K562 (cell line): Measurements from ENCODE around the gene BBLN. TPM values are rescaled to one million over a fixed set of nuclear protein-coding genes. Genes with fewer than 3 reads are reported as not detected.

Experiments
- ARID3A ChIP-seq: IDR thresholded peaks from 2 replicates; pipeline ENCODE4 v1.6.1; 2012; ENCODE audit warnings: low read depth, low read length, improper control_type of control experiment, borderline replicate concordance
- FOXA1 ChIP-seq: fragments of 450-650 bp; IDR thresholded peaks from 2 replicates; pipeline ENCODE4 v1.6.1; 2016; ENCODE audit warnings: mild to moderate bottlenecking, borderline replicate concordance
- GTF2F1 ChIP-seq: IDR thresholded peaks from 2 replicates; pipeline ENCODE4 v1.6.1; 2011; ENCODE audit warnings: low read depth, low read length, improper control_type of control experiment
- MCM3 ChIP-seq: fragments of 450-650 bp; IDR thresholded peaks from 2 replicates; pipeline ENCODE4 v1.6.1; 2016
- MTA1 ChIP-seq: fragments of 450-650 bp; IDR thresholded peaks from 2 replicates; pipeline ENCODE4 v1.6.1; 2017; ENCODE audit warnings: borderline replicate concordance
- NFIC ChIP-seq: fragments of 450-650 bp; IDR thresholded peaks from 2 replicates; pipeline ENCODE4 v1.6.1; 2017; ENCODE audit warnings: mild to moderate bottlenecking, inconsistent platforms
- PCBP1 ChIP-seq: fragments of 200-400 bp; formaldehyde crosslinking; IDR thresholded peaks from 2 replicates; pipeline ENCODE4 v1.6.1; 2018; ENCODE audit warnings: mild to moderate bottlenecking, low read depth, low read length; ENCODE audit not compliant: poor library complexity, severe bottlenecking
- SAP30 ChIP-seq: fragments of 200-600 bp; sonication (generic); IDR thresholded peaks from 2 replicates; pipeline ENCODE4 v1.6.1; 2012; ENCODE audit warnings: borderline replicate concordance, low read depth, mild to moderate bottlenecking, moderate library complexity, low read length, control low read depth, inconsistent platforms; ENCODE audit not compliant: insufficient read depth, poor library complexity, severe bottlenecking
- SMARCA4 ChIP-seq: fragments of 450-650 bp; IDR thresholded peaks from 2 replicates; pipeline ENCODE4 v1.6.1; 2016
- TCF7 ChIP-seq: sonication (generic); IDR thresholded peaks from 2 replicates; pipeline ENCODE4 v1.6.1; 2016; ENCODE audit warnings: antibody characterized with exemption, borderline replicate concordance
- TEAD1 ChIP-seq, 2 experiments: fragments of 450-650 bp in 1 of 2; sonication (generic) in 1 of 2; formaldehyde crosslinking; IDR thresholded peaks; 2 replicates each; pipeline versions ENCODE4 v1.4.0 to v1.8.0; 2020 to 2022; ENCODE audit warnings: mild to moderate bottlenecking in 2 of 2, missing genetic modification reagents in 1 of 2
- ZNF143 ChIP-seq: sonication (generic); formaldehyde crosslinking; IDR thresholded peaks from 2 replicates; pipeline ENCODE4 v1.9.0; 2022; ENCODE audit warnings: mild to moderate bottlenecking, missing genetic modification reagents
- ZNF263 ChIP-seq: sonication (generic); formaldehyde crosslinking; IDR thresholded peaks from 2 replicates; pipeline ENCODE4 v1.8.0; 2022; ENCODE audit warnings: mild to moderate bottlenecking, missing genetic modification reagents, borderline replicate concordance
- ZNF408 ChIP-seq: fragments of 250-450 bp; sonication (Bioruptor Pico); IDR thresholded peaks from 2 replicates; pipeline ENCODE4 v1.4.0; 2020; ENCODE audit warnings: low read depth, mild to moderate bottlenecking, moderate library complexity
- ZNF57 ChIP-seq: fragments of 450-650 bp; formaldehyde crosslinking; IDR thresholded peaks from 2 replicates; pipeline ENCODE4 v1.4.0; 2020; ENCODE audit warnings: mild to moderate bottlenecking, moderate library complexity
- ZNF707 ChIP-seq: fragments of 250-450 bp; sonication (Bioruptor Pico); conservative IDR thresholded peaks from 2 replicates; pipeline ENCODE4 v1.8.0; 2022; ENCODE audit warnings: inconsistent platforms, mild to moderate bottlenecking, moderate library complexity
- ZNF75A ChIP-seq: fragments of 450-650 bp; formaldehyde crosslinking; IDR thresholded peaks from 2 replicates; pipeline ENCODE4 v1.4.0; 2020; ENCODE audit warnings: mild to moderate bottlenecking
- polyA plus RNA-seq, 8 experiments: library from polyadenylated mRNA; depleted of rRNA in 4 of 8; stranded (reverse) in 5 of 8; unstranded in 3 of 8; fragments of >200 nt; fragmentation: Nextera tagmentation in 2 of 8; fragmentation: Illumina TruSeq in 1 of 8; extraction: Ambion mirVana in 2 of 8; extraction: Trizol in 1 of 8; gene quantifications; 2 replicates each; pipeline versions ENCODE4 v1.2.1 to v1.2.3, GENCODE V29; 2011 to 2014; ENCODE audit warnings: inconsistent platforms in 1 of 8, missing spikeins in 1 of 8
- total RNA-seq, 7 experiments: library from RNA; depleted of rRNA in 6 of 7; stranded (reverse); fragments of >200 nt in 6 of 7; fragmentation: Illumina TruSeq in 2 of 7; extraction: Trizol in 2 of 7; gene quantifications; 2 replicates each; pipeline versions ENCODE4 v1.2.1 to v1.2.3, GENCODE V29; 2011 to 2021; ENCODE audit warnings: low replicate concordance in 1 of 7
- TF ChIP-seq, protein P1 (sequence below): fragments of 250-450 bp; sonication (Bioruptor Pico); IDR thresholded peaks from 2 replicates; pipeline ENCODE4 v1.4.0; 2020
- TF ChIP-seq, protein P2 (sequence below): fragments of 450-650 bp; formaldehyde crosslinking; IDR thresholded peaks from 2 replicates; pipeline ENCODE4 v1.4.0; 2020; ENCODE audit warnings: mild to moderate bottlenecking, moderate library complexity

The BBLN gene
- total and polyA plus RNA-seq, 9 of the 15 experiments (the other 6 are each of a cell fraction or from before 2014, with no cell fraction given), result 4.2 to 331 (median 87.1) TPM

DNA sequence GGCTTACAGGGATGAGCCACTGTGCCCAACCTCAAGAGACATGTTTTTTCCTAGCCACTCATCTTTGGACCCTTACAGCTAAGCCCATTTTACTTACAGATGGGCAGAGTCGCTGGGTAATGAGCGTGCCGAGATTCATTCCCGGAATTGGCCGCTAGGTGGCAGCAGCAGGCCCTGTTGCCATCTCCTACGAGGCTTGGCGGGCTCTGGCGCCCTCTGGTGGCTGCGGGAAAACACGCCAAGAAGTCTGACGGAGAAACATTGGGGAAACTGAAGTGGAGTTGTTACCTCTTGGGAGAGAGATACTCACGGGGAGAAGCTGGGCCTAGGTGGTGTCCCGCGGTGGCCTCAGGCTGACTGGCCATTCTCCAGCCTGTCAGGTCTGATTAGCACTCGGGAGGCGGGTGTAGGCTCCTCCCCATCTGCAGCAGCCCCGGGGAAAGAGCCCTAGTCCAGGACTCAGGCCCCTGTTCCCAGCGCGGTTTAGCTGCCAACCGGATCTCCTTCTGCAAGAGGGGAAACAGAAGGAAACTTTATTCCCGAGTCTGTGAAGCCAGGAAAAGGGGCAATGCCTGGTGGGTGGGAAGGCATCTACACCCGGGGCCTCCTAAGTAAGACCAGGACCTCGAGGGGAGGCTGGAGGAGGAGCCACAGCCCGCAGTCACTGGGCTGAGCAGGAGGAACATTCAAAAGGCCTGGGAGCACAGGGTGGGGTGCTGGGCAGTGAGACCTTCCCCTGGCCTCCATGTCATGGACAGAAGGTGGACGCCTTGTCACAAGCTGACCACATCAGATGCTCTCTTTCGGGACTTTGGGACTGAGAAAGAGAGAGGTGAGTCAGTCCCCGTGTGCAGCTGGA, 42.2 kb upstream of the BBLN start (continued):
- TF ChIP-seq SAP30, result no peak
- TF ChIP-seq, protein P1, sequence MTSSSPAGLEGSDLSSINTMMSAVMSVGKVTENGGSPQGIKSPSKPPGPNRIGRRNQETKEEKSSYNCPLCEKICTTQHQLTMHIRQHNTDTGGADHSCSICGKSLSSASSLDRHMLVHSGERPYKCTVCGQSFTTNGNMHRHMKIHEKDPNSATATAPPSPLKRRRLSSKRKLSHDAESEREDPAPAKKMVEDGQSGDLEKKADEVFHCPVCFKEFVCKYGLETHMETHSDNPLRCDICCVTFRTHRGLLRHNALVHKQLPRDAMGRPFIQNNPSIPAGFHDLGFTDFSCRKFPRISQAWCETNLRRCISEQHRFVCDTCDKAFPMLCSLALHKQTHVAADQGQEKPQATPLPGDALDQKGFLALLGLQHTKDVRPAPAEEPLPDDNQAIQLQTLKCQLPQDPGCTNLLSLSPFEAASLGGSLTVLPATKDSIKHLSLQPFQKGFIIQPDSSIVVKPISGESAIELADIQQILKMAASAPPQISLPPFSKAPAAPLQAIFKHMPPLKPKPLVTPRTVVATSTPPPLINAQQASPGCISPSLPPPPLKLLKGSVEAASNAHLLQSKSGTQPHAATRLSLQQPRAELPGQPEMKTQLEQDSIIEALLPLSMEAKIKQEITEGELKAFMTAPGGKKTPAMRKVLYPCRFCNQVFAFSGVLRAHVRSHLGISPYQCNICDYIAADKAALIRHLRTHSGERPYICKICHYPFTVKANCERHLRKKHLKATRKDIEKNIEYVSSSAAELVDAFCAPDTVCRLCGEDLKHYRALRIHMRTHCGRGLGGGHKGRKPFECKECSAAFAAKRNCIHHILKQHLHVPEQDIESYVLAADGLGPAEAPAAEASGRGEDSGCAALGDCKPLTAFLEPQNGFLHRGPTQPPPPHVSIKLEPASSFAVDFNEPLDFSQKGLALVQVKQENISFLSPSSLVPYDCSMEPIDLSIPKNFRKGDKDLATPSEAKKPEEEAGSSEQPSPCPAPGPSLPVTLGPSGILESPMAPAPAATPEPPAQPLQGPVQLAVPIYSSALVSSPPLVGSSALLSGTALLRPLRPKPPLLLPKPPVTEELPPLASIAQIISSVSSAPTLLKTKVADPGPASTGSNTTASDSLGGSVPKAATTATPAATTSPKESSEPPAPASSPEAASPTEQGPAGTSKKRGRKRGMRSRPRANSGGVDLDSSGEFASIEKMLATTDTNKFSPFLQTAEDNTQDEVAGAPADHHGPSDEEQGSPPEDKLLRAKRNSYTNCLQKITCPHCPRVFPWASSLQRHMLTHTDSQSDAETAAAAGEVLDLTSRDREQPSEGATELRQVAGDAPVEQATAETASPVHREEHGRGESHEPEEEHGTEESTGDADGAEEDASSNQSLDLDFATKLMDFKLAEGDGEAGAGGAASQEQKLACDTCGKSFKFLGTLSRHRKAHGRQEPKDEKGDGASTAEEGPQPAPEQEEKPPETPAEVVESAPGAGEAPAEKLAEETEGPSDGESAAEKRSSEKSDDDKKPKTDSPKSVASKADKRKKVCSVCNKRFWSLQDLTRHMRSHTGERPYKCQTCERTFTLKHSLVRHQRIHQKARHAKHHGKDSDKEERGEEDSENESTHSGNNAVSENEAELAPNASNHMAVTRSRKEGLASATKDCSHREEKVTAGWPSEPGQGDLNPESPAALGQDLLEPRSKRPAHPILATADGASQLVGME (CRISPR knock-in tag), result no peak
- TF ChIP-seq FOXA1, result no peak
- TF ChIP-seq MTA1, result no peak
- TF ChIP-seq, protein P2, sequence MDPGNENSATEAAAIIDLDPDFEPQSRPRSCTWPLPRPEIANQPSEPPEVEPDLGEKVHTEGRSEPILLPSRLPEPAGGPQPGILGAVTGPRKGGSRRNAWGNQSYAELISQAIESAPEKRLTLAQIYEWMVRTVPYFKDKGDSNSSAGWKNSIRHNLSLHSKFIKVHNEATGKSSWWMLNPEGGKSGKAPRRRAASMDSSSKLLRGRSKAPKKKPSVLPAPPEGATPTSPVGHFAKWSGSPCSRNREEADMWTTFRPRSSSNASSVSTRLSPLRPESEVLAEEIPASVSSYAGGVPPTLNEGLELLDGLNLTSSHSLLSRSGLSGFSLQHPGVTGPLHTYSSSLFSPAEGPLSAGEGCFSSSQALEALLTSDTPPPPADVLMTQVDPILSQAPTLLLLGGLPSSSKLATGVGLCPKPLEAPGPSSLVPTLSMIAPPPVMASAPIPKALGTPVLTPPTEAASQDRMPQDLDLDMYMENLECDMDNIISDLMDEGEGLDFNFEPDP (CRISPR knock-in tag), result no peak
- no peak for TF ChIP-seq ZNF707
- no peak for TF ChIP-seq GTF2F1
- TF ChIP-seq ZNF408 (CRISPR knock-in tag), result no peak
- TF ChIP-seq PCBP1, result no peak
- TF ChIP-seq SMARCA4, result no peak
- TF ChIP-seq ZNF57 (CRISPR knock-in tag), result no peak
- TF ChIP-seq ZNF263 (CRISPR knock-in tag), result no peak; the same call in 1 of the 2 replicates
- TF ChIP-seq TEAD1 (CRISPR knock-in tag; IDR thresholded peaks at IDR 0.05), result peak in 1 of 2 experiments; percentile 90; a peak in 2 of 4 replicates
- no peak; the same call in 1 of the 2 replicates for TF ChIP-seq TCF7
- TF ChIP-seq NFIC, result peak; percentile 21; the same call in 1 of the 2 replicates
- TF ChIP-seq MCM3, result no peak
- TF ChIP-seq ZNF143, result 0 out of 2 replicates have a peak, but pooled peaks have one; percentile 48
- no peak for TF ChIP-seq ARID3A
- no peak for TF ChIP-seq ZNF75A (CRISPR knock-in tag)
